Activated CD4-positive, alpha-beta T cell treated with anti-CD3 and anti-CD28 coated beads, Interleukin-2, amount 50 U/mL, for 4 hours (primary cell): Measurements from ENCODE around the gene SLC7A6.
A peak's percentile ranks its signal among the peaks of the same experiment; 100 is the strongest.

ENCODE experiments used
- DNase-seq, 2 experiments: peaks; one replicate each; pipeline ENCODE4 v3.0.0-alpha.2; 2020

SLC7A6 gene

DNA sequence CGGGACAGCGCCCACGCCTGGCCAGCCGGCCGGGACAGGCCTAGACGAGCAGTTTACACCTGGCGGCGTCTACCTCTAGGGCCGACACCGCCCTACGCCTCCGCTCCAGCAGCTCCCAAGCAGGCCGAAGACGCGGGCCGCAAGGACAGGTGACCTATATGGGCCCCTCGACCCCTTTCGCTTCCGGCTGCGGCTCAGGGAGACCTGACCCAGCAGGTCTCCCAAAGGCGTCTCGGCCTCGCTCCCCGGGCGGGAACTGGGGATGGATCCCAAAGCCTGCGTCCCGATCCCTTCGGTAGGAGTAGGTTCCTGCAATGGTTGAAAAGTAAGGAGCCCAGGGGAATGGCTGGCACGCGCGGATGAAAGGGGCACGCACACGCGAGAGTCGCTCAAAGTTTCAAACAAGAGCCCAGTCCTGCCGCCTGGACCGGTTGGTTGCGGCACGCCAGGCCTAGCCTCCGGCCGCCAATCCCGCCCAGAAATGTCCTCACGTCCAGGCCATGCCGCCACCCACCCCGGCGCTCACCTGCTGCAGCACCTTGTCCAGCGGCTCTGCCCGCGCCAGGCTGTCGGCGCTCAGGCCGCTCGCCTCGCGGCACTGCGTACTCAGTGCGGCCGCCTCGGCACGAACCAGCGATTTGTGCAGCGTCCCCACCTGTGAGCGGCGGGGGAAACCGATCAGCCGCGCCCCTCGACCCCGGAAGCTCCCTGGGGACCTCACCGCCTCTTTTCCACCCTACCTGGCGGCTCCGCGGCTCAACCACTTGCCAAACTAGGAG is 29.0 kb upstream of the SLC7A6 start:
- no peak for DNase-seq

GRCh38 chr16:68235887-68236136 is 28.5 kb upstream of the SLC7A6 start, which contains the start of gene ESRP2:
TSS of gene ESRP2 (minus strand) at chr16:68236127. CDS start at chr16:68236045, 82 bp downstream.
- no peak for DNase-seq

DNA sequence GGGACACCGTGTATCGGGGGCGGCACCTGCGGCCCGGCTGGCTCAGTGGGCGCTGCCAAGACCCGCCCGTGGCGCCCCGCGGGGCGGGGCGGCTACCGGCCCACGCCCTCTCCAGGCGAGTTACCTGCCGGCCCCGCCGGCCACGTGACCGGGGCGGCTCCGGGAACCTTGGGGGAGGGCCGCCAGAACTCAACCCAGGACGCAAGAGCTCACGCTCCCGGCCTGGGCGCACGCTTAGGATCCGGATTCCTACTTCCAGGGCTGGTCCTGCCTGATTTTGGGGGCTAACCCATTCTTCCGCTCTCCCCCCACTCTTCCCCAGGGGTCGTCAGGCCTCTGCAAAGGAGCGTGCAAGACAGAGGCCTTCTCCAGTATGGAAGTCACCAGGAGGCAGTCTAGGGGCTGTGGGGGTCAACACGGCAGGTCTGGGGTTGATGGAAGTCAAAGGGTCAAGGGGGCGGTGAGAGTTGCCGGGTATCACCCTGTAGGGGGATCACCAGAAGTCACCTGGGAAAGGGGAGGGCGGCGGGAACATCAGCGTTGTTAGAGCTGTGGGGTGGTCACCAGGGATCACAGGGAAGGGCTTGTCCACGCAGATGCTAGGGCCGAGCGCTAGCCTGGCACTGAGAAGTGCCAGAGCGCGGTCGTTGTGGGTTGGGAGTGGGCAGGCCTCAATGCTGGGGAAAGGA is 28.0 kb upstream of the SLC7A6 start:
- DNase-seq = no peak

- DNase-seq = no peak
These were observed 27.5 kb upstream of the SLC7A6 start for GRCh38 chr16:68236826-68237242.

DNA sequence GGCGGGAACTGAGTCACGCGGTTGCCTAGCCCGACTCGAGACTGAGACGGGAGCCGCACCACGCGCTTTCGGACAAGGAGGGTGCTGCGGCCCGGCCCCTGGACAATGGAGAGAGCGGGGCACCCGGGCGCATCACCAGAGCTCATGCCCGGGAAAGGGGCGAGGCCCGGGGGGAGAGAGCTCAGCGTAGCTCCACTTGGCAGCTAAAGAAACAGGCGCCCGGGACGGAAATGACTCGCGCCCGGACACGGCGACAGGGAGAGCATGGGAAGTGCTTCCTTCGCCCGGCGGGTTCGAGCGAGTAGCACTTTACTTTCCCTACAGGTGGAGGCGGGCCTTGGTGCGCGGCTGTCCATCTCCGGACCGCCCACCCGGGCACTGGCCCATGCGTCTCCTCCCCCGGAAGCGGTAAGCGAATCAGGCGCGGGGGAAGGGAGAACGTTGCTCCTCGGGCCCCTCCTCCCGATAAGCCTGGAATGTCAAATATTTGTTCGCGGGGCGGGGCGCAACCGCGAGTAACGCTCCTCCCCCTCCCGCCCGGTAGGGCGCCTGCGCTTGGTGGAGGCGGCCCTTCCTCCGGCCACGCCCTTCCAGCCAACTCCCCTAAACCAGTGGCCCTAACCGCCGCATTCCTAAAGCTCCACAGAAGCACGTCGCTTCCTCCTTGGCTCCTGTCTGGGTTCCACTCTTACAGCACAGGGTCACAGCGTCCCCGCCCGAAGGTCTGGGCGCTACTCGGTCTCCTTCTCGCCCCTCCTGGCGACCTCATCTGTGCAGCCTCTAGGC is 26.9 kb upstream of the SLC7A6 start:
- peak; percentile 87 for DNase-seq

DNA sequence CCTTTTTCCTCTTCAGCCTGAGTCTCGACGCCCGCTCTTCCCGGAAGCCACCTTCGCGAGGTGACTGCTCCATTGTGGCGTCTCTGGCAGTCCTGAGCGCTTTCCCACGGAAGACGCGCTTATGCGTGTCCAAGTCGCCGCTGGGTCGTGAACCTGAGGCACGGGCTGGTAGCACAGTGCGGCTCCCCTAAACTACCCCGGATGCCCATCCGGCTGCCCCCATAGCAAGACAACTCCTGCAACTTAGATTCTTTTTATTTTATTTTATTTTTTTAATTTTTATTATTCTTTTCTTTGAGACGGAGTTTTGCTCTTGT is 26.3 kb upstream of the SLC7A6 start:
- DNase-seq = no peak

DNA sequence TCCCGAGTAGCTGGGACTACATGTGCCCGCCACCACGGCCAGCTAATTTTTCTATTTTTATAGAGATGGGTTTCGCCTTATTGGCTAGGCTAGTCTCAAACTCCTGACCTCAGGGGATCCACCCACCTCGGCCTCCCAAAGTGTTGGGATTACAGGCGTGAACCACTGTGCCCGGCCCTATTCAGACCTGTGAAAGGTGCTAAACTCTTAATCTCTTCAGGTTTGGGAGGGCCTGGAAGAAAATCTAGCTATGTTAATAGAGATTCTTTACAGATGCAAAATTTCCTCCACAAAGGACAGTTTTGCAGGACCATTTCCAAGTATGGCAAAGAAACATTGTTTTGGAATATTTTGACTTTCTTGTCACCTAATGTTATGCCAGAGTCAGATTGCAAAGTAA is 22.2 kb upstream of the SLC7A6 start:
- DNase-seq = no peak

GRCh38 chr16:68242926-68243858 is 21.1 kb upstream of the SLC7A6 start:
- DNase-seq = no peak

- no peak for DNase-seq
These were observed 19.8 kb upstream of the SLC7A6 start for GRCh38 chr16:68244481-68244902.

DNA sequence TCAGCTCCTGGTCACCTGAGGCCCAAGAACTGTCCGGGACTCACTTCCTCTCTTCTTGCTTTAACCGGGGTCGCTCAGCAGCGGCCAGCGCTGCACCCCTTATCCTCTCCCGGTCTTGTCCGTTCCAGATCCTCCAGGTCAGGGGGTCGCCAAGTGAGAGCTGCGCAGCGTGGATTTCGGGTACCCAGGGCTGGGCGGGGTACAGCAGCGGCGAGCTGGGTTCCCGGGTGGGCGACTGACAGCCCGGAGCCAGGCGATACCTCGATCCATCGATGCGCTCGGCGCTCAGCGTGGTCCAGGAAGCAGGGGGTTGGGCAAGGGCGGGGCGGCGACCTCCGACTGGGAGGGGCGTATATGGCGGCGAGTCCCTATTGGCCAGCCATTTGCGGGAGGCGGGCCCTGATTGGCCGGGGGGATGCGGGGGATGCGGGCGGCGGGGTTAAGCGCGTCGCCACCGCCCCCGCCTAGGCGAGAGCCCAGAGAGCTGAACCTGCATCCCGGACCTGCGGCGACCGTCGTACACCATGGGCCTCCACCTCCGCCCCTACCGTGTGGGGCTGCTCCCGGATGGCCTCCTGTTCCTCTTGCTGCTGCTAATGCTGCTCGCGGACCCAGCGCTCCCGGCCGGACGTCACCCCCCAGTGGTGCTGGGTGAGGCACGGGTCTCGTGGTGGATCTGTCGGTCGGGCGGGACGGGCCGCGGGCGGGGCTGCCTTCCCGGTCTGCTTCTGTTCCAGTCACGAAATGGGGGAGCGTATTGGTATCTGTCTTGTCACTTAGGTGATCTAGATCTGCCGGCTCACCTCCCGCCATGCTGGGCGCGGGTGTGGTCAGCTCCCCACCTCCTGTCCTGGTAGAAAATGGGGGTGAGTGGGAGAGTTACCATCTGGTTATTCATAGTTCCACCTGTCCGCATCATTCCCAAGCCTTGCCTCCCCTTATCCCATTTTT is 19.1 kb upstream of the SLC7A6 start, which contains the start of gene PLA2G15:
Gene PLA2G15 (plus strand): TSS at position 471 of the 951 bp plus-strand sequence. CDS start 54 bp downstream, at position 525.
- DNase-seq = peak; percentile 96

GRCh38 chr16:68246121-68246520 is 18.2 kb upstream of the SLC7A6 start:
- DNase-seq = no peak

- no peak for DNase-seq
These were observed 17.7 kb upstream of the SLC7A6 start for GRCh38 chr16:68246666-68247065.

GRCh38 chr16:68247400-68247799 is 16.9 kb upstream of the SLC7A6 start:
- DNase-seq = no peak

DNA sequence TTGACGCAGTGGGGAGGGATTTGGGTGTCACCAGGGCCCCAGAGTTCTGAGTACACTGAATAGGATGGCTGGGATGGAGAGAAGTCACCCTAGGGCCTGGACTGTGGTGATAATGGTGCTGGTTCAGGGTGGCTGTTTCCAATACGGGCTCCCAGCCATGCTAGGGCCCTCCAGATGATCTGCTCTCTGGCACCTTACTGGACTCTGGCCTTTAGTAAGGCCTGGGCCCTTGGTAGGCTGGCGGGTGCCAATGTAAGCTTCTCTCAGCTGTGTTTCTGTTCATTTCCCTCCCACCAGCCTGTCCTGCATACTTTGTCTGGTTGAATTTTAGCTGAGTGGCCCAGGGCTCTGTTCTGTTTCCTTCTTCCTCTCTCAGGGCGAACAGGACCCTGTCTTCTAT is 16.4 kb upstream of the SLC7A6 start:
- DNase-seq = no peak

- no peak for DNase-seq
These were observed 15.0 kb upstream of the SLC7A6 start for GRCh38 chr16:68249371-68249770.

DNA sequence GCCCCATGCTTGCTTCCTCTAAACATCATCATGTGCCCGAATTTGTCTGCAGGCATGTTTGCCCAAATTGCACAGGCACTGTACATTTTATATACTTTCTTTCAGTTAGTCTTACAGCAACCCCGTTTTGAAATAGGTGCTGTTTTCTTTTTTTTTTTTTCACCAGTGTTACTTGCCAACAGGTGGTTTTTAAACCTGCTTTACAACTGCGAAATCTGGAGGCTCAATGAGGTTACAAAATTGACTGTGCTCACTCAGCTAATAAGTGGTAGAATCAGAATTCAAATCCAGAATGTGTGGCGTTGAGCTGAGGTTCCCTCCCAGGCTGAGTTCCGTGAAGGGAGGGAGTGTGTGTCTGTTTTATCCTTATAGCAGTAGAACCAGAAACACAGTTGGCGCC is 13.4 kb upstream of the SLC7A6 start:
- no peak for DNase-seq

DNA sequence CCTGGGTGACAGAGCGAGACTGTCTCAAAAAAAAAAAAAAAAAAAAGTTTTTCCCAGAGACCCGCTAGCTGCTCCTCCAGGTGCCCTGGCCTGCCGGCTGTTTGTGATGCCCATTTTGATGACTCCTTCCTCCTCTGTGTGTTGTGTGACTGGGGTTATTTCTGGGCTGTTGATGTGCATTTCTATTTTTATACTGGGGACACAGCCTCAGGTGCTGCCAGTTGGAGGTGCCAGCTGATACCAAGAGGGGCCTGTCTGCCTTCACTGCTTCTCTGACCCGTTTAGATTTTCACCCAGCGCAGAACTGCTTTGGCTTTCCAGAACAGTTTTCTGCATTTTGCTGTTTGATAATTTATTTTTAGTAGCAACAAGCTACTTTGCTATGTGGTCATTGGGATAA is 12.5 kb upstream of the SLC7A6 start:
- DNase-seq = no peak

DNA sequence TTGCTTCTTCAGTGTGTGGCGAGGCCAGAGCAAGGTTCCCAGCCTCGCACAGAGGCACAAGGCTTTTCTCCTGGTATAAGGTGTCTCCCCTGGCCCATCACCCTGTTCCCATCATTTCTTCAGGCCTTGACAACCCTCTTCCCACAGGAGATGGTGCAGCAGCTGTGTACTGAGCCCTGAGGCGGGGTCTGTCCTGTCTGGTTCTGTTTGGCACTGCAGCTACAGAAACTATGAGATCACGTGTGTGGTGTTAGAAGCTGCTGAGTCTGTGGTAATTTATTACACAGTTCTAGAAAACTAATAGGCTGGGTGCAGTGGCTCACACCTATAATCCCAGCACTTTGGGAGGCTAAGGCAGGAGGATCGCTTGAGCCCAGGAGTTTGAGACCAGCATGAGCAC is 11.9 kb upstream of the SLC7A6 start:
- DNase-seq = no peak

DNA sequence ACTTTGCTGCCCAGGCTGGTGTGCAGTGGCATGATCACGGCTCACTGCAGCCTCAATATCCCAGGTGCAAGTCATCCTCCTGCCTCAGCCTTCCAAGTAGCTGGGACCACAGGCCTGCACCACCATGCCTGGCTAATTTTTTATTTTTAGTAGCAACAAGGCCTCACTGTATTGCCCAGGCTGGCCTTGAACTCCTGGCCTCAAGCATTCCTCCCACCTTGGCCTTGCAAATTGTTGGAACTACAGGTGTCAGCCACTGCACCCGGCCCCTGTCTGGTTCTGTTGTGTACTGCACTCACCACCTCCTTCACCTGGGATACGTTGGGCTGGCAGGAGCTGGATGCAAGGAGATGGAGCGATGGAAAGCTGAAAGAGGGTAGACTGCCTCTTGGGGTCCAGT is 10.6 kb upstream of the SLC7A6 start:
- no peak for DNase-seq

DNA sequence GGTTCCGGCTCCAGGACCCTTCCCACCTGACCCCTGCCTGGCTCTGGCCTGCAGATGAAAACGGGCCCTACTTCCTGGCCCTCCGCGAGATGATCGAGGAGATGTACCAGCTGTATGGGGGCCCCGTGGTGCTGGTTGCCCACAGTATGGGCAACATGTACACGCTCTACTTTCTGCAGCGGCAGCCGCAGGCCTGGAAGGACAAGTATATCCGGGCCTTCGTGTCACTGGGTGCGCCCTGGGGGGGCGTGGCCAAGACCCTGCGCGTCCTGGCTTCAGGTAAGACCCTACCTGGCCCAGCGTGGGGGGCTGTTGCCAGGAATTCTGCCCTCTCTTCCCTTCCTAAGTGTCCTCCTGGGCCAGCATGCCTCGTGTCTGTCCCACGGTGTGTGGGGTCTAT is 8.6 kb upstream of the SLC7A6 start:
- DNase-seq = no peak

DNA sequence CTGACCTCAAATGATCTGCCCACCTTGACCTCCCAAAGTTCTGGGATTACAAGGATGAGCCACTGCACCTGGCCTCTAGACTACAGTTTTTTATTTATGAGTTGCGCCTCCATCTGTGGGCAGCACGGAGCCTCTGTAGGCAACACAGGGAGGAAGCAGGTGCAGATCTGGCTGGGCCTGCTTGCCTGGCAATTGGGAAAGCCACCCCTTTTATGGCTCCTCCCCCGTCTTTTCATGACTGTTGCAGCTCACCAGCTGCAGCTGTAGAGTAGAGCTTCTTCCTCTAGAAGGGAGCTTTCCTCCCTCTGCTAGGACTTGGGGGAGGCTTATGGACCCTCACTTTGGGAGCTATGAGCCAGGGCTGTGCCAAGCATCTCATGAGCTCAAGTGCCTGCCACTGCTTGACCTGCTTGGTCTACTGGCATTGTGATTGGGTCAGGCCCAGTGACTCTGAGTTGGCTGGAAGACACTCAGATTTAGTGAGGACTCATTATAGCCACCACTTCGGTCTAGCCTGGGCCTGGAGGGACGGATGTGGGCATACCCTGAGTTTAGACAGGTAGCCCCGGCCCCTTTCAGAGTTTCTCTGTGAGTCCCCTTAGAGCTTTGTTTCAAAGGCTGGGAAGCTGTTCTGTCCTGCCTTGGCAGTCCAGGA is 6.9 kb upstream of the SLC7A6 start:
- no peak for DNase-seq
